HL-60/S4 treated with retinoic acid at 250 ng/mL for 4 days and 3 days (cell line): ENCODE results near the gene STRADA.
"Not testable (repeated sequence)": the region's sequence is repeated elsewhere in the genome, so short reads cannot be mapped to it uniquely, and the experiment has no call there.

Experiments used
- in situ Hi-C: fragments of 300-500 bp; cut with MboI; formaldehyde crosslinking; loops from 2 replicates; pipeline ENCODE4 v1.7.0; 2022; ENCODE audit warnings: low sequenced_read_pairs

Gene STRADA

DNA sequence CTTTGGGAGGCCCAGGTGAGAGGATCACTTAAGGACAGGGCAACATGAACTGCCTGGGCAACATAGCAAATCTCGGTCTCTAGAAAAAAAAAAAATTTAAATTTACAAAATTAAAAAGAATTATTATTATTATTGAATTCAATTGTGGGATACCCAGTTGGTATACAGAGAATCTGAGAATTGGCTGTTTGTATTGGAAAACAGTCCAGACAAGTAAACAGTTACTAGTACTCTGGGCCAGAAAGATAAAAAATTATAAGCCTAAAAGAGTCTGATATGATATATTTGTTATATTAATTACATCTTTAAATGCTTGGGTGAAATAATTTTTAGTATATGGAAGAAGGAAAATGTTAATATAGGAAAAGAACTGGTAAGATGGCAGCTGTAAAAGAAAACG is 16.8 kb upstream of the STRADA start:
- in situ Hi-C loops, result no loop called here

DNA sequence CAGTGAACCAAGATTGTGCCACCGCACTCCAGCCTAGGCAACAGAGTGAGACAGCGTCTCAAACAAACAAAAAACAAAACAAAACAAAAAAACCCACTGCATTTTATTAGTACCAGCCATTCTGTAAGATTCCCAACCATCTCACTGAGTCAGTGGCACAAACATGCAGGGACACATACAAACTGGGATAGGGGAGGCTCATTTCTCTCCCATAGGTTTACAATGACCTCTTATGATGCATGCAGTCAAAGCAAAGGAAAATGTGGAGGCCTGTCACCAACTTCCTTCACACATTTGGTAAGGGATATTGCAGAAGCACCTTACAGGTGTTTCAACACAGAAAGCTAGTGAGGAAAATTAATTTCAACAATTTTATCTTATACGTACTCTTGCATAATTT is 12.4 kb upstream of the STRADA start:
- in situ Hi-C loops, result no loop called here

GRCh38 chr17:63753215-63753614 is 11.6 kb upstream of the STRADA start:
- in situ Hi-C loops, result no loop called here

GRCh38 chr17:63752707-63753106 is 11.1 kb upstream of the STRADA start:
- in situ Hi-C loops, result no loop called here

GRCh38 chr17:63751806-63752205 is 10.2 kb upstream of the STRADA start:
- in situ Hi-C loops, result no loop called here

- in situ Hi-C loops, result no loop called here
These were observed 524 bp downstream of the STRADA start for GRCh38 chr17:63741143-63741407.

DNA sequence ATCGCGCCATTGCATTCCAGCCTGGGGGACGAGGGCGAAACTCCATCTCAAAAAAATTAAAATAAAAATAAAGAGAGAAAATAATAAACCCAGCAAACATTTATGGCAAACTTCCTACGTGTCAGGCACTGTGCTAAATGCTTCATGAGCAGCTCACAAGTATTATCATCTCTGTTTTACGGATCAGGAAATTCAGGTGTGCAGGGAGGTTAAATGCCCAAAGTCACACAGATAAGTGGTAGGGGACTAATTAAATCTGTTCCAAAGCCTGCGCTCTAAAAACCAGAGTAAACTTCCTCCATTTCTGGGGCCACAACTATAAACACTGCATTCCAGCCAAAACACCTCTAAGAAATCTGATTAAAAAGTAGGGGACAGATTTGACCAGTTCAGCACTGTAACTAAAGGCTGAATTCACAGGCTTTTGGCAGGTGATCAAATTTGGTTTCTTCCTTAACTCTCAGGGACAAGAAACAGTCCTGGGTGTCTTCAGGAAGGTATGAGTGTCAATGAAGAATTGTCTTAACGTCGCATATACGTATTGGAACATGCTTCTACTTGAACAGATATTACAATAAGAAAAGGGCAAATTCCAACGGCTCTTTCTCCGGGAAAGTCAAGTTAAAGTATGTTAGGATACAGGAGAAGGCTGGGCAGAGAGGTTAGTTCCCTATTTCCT is 996 bp downstream of the STRADA start:
- in situ Hi-C loops, result no loop called here

GRCh38 chr17:63735691-63736090 is 5.9 kb downstream of the STRADA start:
- in situ Hi-C loops, result no loop called here

- in situ Hi-C loops, result no loop called here
These were observed 19.2 kb downstream of the STRADA start for GRCh38 chr17:63722403-63722802.

DNA sequence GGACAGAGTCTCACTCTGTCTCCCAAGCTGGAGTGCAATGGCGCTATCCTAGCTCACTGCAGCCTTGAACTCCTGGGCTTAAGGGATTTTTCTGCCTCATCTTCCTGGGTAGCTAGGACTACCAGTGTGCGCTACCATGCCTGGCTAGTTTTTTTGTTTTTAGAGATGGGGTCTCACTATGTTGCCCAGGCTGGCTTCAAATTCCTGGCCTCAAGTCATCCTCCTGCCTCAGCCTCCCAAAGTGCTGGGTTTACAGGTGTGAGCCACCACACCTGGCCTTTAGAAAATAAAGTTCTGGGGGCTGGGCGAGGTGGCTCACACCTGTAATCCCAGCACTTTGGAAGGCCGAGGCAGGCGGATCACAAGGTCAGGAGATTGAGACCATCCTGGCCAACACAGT is 21.4 kb downstream of the STRADA start:
- in situ Hi-C loops, result not testable (repeated sequence)

GRCh38 chr17:63718988-63719387 is 22.6 kb downstream of the STRADA start:
- in situ Hi-C loops, result no loop called here

DNA sequence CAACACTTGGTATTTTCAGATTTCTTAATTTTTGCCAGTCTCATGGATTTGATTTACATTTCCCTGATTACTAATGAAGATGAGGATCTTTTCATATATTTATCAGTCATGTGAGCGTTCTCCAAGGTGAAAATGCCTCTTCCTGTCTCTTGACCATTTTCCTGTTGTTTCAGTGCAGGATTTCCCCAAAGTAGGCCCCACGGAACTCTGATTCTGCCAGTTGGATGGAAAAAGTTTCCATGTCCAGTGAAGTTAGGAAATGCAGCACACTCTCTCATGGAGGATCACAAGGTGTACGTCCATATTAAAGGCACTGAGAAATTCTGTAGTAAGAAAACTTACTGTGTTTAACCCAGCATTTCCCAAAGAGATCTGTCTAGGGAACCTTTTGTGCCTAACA is 25.2 kb downstream of the STRADA start:
- in situ Hi-C loops, result no loop called here

- in situ Hi-C loops, result no loop called here
These were observed 26.9 kb downstream of the STRADA start for GRCh38 chr17:63714550-63715277.

DNA sequence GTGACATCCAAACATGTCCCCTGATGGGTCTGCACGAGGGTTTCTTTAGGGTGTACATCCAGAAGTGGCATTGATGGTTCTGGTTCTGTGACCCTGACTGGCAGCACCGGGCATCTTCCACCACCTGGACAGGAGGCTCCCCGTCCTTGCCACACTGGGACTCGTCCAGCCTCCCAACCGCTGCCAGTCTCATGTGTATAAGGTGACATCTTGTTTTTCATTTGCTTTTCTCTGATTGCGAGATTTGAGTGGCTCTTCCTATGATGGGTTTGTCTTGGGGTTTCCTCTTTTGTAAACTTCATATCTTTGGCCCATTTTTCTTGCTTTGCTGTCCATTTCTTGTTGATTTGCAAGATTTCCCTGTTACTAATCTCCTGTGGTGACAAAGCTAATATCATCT is 32.5 kb downstream of the STRADA start:
- in situ Hi-C loops, result no loop called here

GRCh38 chr17:63707151-63707550 is 34.4 kb downstream of the STRADA start:
- in situ Hi-C loops, result no loop called here

GRCh38 chr17:63706336-63707082 is 35.1 kb downstream of the STRADA start:
- in situ Hi-C loops, result no loop called here

GRCh38 chr17:63705657-63706056 is 35.9 kb downstream of the STRADA start:
- in situ Hi-C loops, result no loop called here

GRCh38 chr17:63704836-63705235 is 36.8 kb downstream of the STRADA start:
- in situ Hi-C loops, result no loop called here

DNA sequence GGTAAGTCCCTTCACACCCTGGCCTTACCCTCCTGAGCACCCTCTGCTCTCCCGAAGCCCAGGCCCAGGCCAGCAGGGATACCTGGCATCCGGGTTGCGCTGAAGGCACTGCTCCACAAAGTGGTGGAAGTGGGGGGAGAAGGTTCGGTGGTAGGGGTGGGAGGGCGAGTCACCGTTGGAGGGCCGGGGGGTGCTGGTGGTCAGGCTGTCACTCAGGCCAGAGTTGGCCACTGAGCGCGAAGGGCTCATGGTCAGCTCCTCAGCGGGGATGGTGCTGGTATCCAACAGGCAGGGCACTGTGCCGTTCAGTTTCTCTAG is 37.4 kb downstream of the STRADA start:
- in situ Hi-C loops, result no loop called here

GRCh38 chr17:63703556-63704258 is 37.9 kb downstream of the STRADA start:
- in situ Hi-C loops, result no loop called here

DNA sequence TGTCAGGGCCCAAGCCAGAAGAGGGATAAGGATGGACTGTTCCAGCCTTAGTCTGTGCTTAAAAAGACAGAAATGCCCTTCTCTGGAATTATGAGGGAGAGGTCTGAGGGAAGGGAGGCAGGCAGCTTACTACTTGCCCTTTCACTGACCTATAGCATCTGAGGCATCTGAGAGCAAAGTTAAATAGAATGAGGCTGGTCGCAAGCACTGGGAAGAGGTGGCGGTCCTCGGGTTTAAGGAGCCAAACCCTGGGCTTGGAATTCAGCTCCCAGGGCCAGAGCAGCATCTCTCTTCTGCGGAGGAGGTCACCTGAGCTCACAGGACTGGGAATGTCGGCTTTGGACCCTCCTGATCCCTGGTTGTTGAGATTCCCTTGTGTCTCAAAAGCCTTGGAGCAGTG is 38.6 kb downstream of the STRADA start:
- in situ Hi-C loops, result no loop called here

- in situ Hi-C loops, result no loop called here
These were observed 38.9 kb downstream of the STRADA start for GRCh38 chr17:63702721-63703015.
